GM12872 (cell line): Measurements from ENCODE around the gene DNAH8.

ENCODE experiments used
- TF ChIP-seq, protein P1 (sequence below): IDR thresholded peaks from 3 replicates; pipeline ENCODE4 v1.5.1; 2011; ENCODE audit warnings: low read depth, mild to moderate bottlenecking, low read length, moderate library complexity; ENCODE audit not compliant: insufficient read depth

The DNAH8 gene

DNA sequence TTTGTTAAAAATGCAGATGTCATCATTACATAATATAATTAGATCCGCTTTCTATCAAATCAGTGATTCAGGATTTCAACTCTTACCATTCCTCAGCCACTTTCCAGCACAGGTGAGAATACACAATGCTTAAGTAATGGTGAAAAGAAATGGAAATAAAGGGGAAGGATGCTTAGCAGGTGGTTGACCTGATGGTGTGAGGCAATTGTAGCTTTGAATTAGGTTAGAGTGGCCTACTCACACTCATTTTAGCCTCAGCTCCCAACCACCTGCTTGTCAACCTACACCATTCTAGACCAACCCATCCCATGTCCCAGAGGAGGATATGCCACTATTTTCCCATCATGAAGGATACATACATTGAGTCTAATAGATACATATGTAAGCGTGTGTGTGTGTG lies 138.1 kb downstream of the DNAH8 start:
- TF ChIP-seq, protein P1, sequence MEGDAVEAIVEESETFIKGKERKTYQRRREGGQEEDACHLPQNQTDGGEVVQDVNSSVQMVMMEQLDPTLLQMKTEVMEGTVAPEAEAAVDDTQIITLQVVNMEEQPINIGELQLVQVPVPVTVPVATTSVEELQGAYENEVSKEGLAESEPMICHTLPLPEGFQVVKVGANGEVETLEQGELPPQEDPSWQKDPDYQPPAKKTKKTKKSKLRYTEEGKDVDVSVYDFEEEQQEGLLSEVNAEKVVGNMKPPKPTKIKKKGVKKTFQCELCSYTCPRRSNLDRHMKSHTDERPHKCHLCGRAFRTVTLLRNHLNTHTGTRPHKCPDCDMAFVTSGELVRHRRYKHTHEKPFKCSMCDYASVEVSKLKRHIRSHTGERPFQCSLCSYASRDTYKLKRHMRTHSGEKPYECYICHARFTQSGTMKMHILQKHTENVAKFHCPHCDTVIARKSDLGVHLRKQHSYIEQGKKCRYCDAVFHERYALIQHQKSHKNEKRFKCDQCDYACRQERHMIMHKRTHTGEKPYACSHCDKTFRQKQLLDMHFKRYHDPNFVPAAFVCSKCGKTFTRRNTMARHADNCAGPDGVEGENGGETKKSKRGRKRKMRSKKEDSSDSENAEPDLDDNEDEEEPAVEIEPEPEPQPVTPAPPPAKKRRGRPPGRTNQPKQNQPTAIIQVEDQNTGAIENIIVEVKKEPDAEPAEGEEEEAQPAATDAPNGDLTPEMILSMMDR: no peak

DNA sequence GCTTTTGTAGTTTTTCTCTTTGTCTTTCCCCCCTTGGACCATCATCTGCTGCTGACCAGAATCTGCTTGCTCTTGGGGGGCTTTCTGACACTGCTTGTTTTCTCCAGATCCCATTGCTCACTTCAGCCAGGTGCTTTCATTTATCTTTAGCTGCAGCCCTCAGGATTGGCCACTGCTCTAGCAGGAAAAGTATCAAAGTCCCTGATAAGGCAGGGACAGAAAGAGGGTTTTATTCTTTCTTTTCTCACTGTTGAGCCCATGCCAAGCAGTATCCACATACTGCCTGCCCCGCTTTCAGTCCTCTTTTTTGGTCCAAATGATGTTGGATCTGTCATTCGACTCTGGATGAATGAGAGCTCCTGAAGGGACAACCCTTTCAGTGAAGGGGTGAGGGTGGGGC lies 141.4 kb downstream of the DNAH8 start:
- TF ChIP-seq, protein P1: no peak

DNA sequence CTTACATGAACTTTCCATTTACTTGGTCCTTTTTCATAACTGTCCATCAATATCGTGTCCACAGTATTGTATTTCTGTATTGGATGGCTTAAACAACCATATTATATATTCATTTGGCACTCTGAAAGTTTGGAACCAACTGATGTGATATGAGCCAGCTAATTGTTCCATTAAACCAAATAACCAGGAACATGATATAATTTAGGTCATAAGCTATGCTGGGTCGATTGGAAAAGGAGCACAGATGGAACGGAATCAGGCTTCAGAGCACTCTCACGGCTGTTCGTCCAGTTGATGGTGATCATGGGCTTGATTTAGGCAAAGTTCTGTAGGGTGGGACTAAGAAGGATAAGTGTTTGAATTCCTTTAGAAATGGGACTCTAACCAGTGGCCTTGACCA lies 142.7 kb downstream of the DNAH8 start:
- TF ChIP-seq, protein P1: no peak

DNA sequence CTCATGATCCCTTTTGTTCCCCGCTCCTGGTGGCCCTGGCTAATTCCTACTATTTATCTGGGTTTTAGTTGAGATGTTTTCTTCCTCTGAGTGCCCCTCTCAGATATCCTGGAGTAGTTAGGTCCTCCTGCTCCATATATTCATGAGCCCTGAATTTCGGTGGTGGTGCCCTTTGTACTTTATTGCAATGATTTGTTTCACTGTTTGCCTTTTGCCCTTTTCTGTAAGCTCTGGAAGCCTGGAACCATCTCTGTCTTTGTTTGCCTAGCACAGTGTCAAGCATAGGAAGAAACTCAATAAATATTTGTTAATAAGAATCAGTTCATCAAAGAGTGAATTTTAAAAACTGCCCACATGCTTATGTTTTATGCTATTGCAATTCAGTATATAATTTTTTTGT lies 144.9 kb downstream of the DNAH8 start:
- TF ChIP-seq, protein P1: no peak

DNA sequence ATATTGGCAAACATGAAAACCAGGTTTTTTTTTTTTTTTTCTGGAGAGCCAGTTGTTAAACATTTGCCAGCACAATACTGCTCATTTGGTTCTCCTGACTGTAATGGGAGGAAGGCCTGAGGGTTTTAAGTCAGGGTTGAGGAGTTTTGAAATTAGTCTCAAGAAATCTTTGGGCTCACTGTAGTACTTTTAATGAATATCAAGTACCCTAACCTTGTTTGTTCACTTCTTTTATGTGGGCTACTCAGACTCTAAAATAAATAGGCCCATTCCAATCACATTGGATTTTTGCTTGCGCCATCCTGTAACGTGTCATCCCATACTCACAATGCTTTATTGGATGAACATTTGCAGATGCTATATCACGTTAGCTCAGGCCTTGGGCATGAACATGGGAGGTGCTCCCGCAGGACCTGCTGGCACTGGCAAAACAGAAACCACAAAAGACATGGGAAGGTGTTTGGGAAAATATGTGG lies 146.9 kb downstream of the DNAH8 start:
- TF ChIP-seq, protein P1: no peak

DNA sequence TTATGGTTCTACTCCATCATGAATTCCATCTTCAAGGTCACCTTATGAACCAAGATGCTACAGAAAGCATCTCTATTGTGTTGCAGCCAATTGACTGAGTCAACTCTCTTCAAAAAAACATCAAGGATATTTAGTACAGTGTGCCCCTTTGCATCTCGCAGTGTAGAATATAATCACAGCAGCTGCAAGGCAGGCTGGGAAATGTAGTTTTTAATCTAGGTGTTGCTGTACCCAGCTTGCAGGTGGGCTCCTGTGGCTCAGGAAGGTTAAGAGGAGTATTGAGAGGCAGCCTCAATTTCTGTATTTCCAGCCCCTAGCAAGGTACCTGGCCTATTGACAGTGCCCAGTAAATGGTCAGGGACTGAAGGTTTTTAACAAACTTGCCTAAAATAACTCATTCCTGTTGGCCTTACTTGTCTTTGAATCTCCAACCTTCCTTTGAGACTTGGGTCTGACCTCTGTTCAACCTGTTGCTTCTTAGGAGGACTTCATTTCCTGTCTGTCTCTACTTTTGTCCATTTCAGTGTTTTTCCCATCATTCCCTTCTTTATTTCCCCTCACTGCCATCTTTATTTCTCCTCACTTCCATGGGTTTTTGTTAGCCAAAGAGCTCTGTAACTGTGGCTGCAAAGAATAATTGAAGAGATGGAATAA lies 150.5 kb downstream of the DNAH8 start:
- TF ChIP-seq, protein P1: no peak

DNA sequence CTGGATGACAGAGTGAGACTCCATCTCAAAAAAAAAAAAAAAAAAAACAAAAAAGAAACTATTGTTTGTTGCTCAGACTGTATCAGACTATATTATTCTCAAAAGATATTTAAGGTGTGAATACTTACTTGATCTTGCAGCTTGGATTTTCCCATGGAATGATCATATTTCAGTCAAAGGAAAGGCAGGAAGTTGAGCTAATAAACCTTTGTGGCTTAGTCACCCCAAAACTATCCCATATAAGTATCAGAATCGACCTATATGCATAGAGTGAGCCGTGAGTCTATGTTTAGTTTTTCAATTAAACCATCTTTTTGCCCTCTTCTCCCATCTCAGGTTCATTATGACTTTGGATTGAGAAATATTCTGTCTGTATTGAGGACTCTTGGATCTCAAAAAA lies 152.6 kb downstream of the DNAH8 start:
- TF ChIP-seq, protein P1: no peak
